ENCODE data around the gene NCF4. TPM values are rescaled to one million over a fixed set of nuclear protein-coding genes. Genes with fewer than 3 reads are reported as not detected.

Gene NCF4
- total and polyA plus RNA-seq, 9 of the 15 experiments (the other 6 are each of a cell fraction or from before 2014, with no cell fraction given), result 0.04 to 0.95 (median 0.33) TPM

DNA sequence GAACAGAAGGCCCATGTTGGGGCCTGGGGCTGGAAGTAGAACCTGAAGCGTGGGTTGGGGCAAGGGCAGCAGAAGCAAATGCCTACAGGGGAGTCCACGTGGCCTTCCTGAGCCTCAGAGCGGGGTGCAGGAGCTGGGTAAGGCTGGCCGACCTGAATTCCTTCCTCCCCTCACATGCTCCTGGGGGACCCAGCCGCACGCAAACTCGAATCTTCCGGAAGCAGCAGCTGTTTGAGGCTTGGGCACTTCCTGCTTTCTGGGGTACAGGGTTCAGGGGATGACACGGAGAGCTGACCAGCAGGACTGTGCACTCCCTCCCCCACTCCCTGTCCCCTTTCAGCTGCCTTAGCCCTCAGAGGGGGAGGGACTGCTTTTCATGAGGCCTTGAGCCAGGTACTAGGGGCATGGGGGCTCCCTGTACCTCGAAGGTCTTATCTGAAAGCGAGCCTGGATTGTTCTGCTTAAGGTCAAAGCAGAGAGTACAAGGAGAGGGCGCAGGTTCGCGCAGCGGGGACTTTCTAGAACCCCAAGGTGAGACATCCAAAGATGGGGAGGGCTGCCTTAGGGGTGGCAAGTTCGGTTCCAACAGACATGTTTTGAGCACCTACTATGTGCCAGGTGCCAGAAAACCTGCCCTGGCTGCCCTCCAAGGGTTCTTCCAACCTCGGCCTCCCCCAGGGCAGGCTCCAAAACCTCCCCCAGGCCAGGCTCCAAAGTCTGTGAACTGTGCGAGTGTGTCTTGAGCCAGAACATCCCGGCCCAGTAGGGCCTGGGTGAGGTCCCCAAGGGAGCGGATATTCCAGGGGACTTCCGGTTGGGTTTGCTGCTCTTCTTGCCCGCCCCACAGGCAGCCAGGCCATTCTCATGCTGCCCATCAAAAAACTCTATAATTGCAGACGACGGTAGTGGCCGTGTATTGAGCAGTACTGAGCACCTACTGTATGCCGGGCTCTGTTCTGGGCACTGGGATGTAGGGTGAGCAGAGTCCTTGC is 1.7 kb downstream of the NCF4 start:
- ATAC-seq, result no peak
- H3K4me1 ChIP-seq (replicated peaks in 1 of 2; ENCODE audit: control insufficient read depth in 2 of 2, insufficient read depth in 2 of 2, low read length in 2 of 2), result peaks cover 0 to 13% of the 10 kb centered on the region in 2 experiments; a peak in 2 of 5 replicates
- no peak overlapping the region for H3K9ac ChIP-seq (ENCODE audit: insufficient read depth in 1 of 2, low read depth in 2 of 2, low read length in 2 of 2)
- H3K4me3 ChIP-seq, result no peak overlapping the region
- in situ Hi-C loops (cut with MboI), result loop anchor here (10.0 kb wide), 1 partner anchor 318 kb away; no protein-coding TSS in a partner anchor
- intact Hi-C loops (cut with micrococcal nuclease), result no loop called here
- DNase-seq (ENCODE audit: extremely low read depth in 1 of 4, low spot score in 3 of 4), result no peak
- no peaks in the 10 kb centered on the region for H4K20me1 ChIP-seq (replicated peaks; ENCODE audit: control insufficient read depth, insufficient read depth, low read length)
- H3K27me3 ChIP-seq (ENCODE audit: control insufficient read depth in 2 of 2, insufficient read depth in 2 of 2, low read length in 2 of 2), result no peaks in the 10 kb centered on the region; a peak in 1 of 5 replicates
- no peaks in the 10 kb centered on the region for H3K9me3 ChIP-seq (replicated peaks; ENCODE audit: control insufficient read depth, insufficient read depth, low read depth, low read length)
- H3K79me2 ChIP-seq (ENCODE audit: control insufficient read depth, insufficient read depth, low read length), result no peaks in the 10 kb centered on the region
- H3K36me3 ChIP-seq (ENCODE audit: control insufficient read depth, insufficient read depth, low read length), result no peaks in the 10 kb centered on the region
- no peak overlapping the region for H3K27ac ChIP-seq (ENCODE audit: extremely low read depth, low read depth, low read length)
- 0 out of 2 replicates have a peak, but pooled peaks have one; percentile 53 for TF ChIP-seq ZKSCAN1 (IDR thresholded peaks at IDR 0.05; ENCODE audit: low read depth, low read length)
- no peak for TF ChIP-seq DIDO1 (tag; IDR thresholded peaks at IDR 0.05; ENCODE audit: low read depth)
- POLR2A ChIA-PET, result no interaction called here
- no peaks in the 10 kb centered on the region for H3K9me1 ChIP-seq (ENCODE audit: control insufficient read depth, insufficient read depth, low read length)
- CTCF ChIA-PET (ENCODE audit: low intra/inter-chr PET ratio), result no interaction called here
- no TSS peak for BruUV-seq (replicated peaks)
- H3K4me2 ChIP-seq (ENCODE audit: insufficient read depth, low read length), result no peak overlapping the region
- FAIRE-seq, result no peak
- WGBS (ENCODE audit: insufficient coverage, low coverage, missing lambda C conversion rate), result 43% methylated on average over 16 of the region's 26 CpGs
- H2AFZ ChIP-seq (ENCODE audit: low read depth, low read length), result no peak overlapping the region

DNA sequence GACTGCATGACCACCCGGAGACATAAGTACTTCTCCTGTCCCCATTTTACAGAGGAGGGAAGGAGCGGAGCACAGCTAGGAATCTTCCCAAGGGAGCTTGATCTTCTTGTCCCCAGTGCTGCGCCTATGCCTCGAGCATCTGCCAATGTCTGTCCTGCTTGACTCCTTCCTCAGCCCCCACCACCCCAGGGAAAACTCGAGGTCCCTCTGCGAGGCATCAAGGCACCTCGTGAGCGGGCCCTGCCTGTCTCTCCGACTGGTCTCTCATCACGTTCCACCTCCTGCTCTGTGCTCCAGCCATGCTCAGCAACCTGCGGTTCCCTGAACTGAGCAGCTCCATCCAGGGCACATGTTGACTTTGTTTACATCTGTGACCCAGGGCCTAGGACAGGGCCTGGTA is 2.5 kb downstream of the NCF4 start:
- no peaks in the 10 kb centered on the region for H3K36me3 ChIP-seq (ENCODE audit: control insufficient read depth, insufficient read depth, low read length)
- ChIA-PET POLR2A (interaction anchor here (0.7 kb wide), 1 partner anchor 21 kb away, joined by 3 read pairs; no protein-coding TSS in a partner anchor), CTCF (ENCODE audit: low intra/inter-chr PET ratio) (no interaction called here)
- H4K20me1 ChIP-seq (replicated peaks; ENCODE audit: control insufficient read depth, insufficient read depth, low read length), result no peaks in the 10 kb centered on the region
- H3K4me3 ChIP-seq, result no peak overlapping the region
- no peak for FAIRE-seq
- no peak for ATAC-seq
- WGBS (ENCODE audit: insufficient coverage, low coverage, missing lambda C conversion rate), result 28% methylated on average over 7 of the region's 11 CpGs
- no peak for DNase-seq (ENCODE audit: extremely low read depth in 1 of 4, low spot score in 3 of 4)
- no TSS peak for BruUV-seq (replicated peaks)
- H3K79me2 ChIP-seq (ENCODE audit: control insufficient read depth, insufficient read depth, low read length), result no peaks in the 10 kb centered on the region
- H3K9me3 ChIP-seq (replicated peaks; ENCODE audit: control insufficient read depth, insufficient read depth, low read depth, low read length), result no peaks in the 10 kb centered on the region
- no peak overlapping the region for H3K9ac ChIP-seq (ENCODE audit: insufficient read depth in 1 of 2, low read depth in 2 of 2, low read length in 2 of 2)
- intact Hi-C loops (cut with micrococcal nuclease), result no loop called here
- H3K27me3 ChIP-seq (ENCODE audit: control insufficient read depth in 2 of 2, insufficient read depth in 2 of 2, low read length in 2 of 2), result no peaks in the 10 kb centered on the region; a peak in 1 of 5 replicates
- in situ Hi-C loops (cut with MboI), result loop anchor here (10.0 kb wide), 1 partner anchor 318 kb away; no protein-coding TSS in a partner anchor
- H2AFZ ChIP-seq (ENCODE audit: low read depth, low read length), result no peak overlapping the region
- H3K4me2 ChIP-seq (ENCODE audit: insufficient read depth, low read length), result no peak overlapping the region
- H3K27ac ChIP-seq (ENCODE audit: extremely low read depth, low read depth, low read length), result no peak overlapping the region
- peaks cover 0 to 13% of the 10 kb centered on the region in 2 experiments; a peak in 2 of 5 replicates for H3K4me1 ChIP-seq (replicated peaks in 1 of 2; ENCODE audit: control insufficient read depth in 2 of 2, insufficient read depth in 2 of 2, low read length in 2 of 2)
- H3K9me1 ChIP-seq (ENCODE audit: control insufficient read depth, insufficient read depth, low read length), result no peaks in the 10 kb centered on the region
- TF ChIP-seq, protein P1, sequence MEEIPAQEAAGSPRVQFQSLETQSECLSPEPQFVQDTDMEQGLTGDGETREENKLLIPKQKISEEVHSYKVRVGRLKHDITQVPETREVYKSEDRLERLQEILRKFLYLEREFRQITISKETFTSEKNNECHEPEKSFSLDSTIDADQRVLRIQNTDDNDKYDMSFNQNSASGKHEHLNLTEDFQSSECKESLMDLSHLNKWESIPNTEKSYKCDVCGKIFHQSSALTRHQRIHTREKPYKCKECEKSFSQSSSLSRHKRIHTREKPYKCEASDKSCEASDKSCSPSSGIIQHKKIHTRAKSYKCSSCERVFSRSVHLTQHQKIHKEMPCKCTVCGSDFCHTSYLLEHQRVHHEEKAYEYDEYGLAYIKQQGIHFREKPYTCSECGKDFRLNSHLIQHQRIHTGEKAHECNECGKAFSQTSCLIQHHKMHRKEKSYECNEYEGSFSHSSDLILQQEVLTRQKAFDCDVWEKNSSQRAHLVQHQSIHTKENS (CRISPR knock-in tag; IDR thresholded peaks at IDR 0.05), result no peak
- TF ChIP-seq ZNF175 (CRISPR knock-in tag; IDR thresholded peaks at IDR 0.05; ENCODE audit: low read depth) (no peak), PHB2 (IDR thresholded peaks at IDR 0.05; ENCODE audit: low read depth) (no peak)
- TF ChIP-seq, protein P2, sequence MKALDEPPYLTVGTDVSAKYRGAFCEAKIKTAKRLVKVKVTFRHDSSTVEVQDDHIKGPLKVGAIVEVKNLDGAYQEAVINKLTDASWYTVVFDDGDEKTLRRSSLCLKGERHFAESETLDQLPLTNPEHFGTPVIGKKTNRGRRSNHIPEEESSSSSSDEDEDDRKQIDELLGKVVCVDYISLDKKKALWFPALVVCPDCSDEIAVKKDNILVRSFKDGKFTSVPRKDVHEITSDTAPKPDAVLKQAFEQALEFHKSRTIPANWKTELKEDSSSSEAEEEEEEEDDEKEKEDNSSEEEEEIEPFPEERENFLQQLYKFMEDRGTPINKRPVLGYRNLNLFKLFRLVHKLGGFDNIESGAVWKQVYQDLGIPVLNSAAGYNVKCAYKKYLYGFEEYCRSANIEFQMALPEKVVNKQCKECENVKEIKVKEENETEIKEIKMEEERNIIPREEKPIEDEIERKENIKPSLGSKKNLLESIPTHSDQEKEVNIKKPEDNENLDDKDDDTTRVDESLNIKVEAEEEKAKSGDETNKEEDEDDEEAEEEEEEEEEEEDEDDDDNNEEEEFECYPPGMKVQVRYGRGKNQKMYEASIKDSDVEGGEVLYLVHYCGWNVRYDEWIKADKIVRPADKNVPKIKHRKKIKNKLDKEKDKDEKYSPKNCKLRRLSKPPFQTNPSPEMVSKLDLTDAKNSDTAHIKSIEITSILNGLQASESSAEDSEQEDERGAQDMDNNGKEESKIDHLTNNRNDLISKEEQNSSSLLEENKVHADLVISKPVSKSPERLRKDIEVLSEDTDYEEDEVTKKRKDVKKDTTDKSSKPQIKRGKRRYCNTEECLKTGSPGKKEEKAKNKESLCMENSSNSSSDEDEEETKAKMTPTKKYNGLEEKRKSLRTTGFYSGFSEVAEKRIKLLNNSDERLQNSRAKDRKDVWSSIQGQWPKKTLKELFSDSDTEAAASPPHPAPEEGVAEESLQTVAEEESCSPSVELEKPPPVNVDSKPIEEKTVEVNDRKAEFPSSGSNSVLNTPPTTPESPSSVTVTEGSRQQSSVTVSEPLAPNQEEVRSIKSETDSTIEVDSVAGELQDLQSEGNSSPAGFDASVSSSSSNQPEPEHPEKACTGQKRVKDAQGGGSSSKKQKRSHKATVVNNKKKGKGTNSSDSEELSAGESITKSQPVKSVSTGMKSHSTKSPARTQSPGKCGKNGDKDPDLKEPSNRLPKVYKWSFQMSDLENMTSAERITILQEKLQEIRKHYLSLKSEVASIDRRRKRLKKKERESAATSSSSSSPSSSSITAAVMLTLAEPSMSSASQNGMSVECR (CRISPR knock-in tag; IDR thresholded peaks at IDR 0.05), result no peak

Data from K562 (cell line).